ENCODE measurements around the gene NCOA5.

- TF ChIP-seq CTCF (IDR thresholded peaks at IDR 0.05; ENCODE audit: low read depth, low read length) = no peak
- TF ChIP-seq POLR2A (IDR thresholded peaks at IDR 0.05; ENCODE audit: extremely low read depth, insufficient read length) = no peak
These were observed 48.1 kb upstream of the NCOA5 start for GRCh38 chr20:46137816-46138215.
